GM18867 (cell line): Measurements from ENCODE around the gene TMEM200A.
A peak's percentile ranks its signal among the peaks of the same experiment; 100 is the strongest.

Experiments used
- ATAC-seq: cut with Tn5 transposase; IDR thresholded peaks from one replicate; pipeline ENCODE4 v1.9.1; 2021; ENCODE audit warnings: mild to moderate bottlenecking, moderate library complexity; ENCODE audit not compliant: unreplicated experiment

TMEM200A gene

GRCh38 chr6:130377371-130377770 is 11.6 kb downstream of the TMEM200A start:
- ATAC-seq, result no peak

GRCh38 chr6:130377915-130378314 is 12.1 kb downstream of the TMEM200A start:
- no peak for ATAC-seq

GRCh38 chr6:130379223-130379622 is 13.4 kb downstream of the TMEM200A start:
- ATAC-seq, result no peak

GRCh38 chr6:130381012-130381411 is 15.2 kb downstream of the TMEM200A start:
- ATAC-seq, result no peak

- peak; percentile 88 for ATAC-seq
Measured at GRCh38 chr6:130381459-130382380, 15.9 kb downstream of the TMEM200A start.

GRCh38 chr6:130382872-130383490 is 17.2 kb downstream of the TMEM200A start:
- no peak for ATAC-seq

- no peak for ATAC-seq
Measured at GRCh38 chr6:130385064-130385695, 19.4 kb downstream of the TMEM200A start.

GRCh38 chr6:130389142-130389541 is 23.3 kb downstream of the TMEM200A start:
- no peak for ATAC-seq

GRCh38 chr6:130390890-130391289 is 25.1 kb downstream of the TMEM200A start:
- no peak for ATAC-seq

- no peak for ATAC-seq
Measured at GRCh38 chr6:130393306-130393705, 27.5 kb downstream of the TMEM200A start.

GRCh38 chr6:130394246-130394645 is 28.4 kb downstream of the TMEM200A start:
- no peak for ATAC-seq

- no peak for ATAC-seq
Measured at GRCh38 chr6:130395164-130395563, 29.3 kb downstream of the TMEM200A start.

- ATAC-seq, result peak; percentile 48
Measured at GRCh38 chr6:130396722-130397121, 30.9 kb downstream of the TMEM200A start.

GRCh38 chr6:130405549-130405948 is 39.7 kb downstream of the TMEM200A start:
- no peak for ATAC-seq

- ATAC-seq, result no peak
Measured at GRCh38 chr6:130407032-130407431, 41.2 kb downstream of the TMEM200A start.

- ATAC-seq, result no peak
Measured at GRCh38 chr6:130409418-130410100, 43.7 kb downstream of the TMEM200A start.

- no peak for ATAC-seq
Measured at GRCh38 chr6:130411481-130411880, 45.7 kb downstream of the TMEM200A start.

GRCh38 chr6:130412556-130413290 is 46.9 kb downstream of the TMEM200A start:
- ATAC-seq, result no peak

GRCh38 chr6:130417951-130418350 is 52.1 kb downstream of the TMEM200A start:
- ATAC-seq, result no peak

- no peak for ATAC-seq
Measured at GRCh38 chr6:130420911-130421310, 55.1 kb downstream of the TMEM200A start.
